Fibroblast of peridontal ligament (primary cell): Measurements from ENCODE around the gene OTUD7B.

Source experiments
- DNase-seq: peaks from one replicate; pipeline ENCODE4 v3.0.0-alpha.2; 2010; ENCODE audit errors: extremely low read depth

The OTUD7B gene

DNA sequence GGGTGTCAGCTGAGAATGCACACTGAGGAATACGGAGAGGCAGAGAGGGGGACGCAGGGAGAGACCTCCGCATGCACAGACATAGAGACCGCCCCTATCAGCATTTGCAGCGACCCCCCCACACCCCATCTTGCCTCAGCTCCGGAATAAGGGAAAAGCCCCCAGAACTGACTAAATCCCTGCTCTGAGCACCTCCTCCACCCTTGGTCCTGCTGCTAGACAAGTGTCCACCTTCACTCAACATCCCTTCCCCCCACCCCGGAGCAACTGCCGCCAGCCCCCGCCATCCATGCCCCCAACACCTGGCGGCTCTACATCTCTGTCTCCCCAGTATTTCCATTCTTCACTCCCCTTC is 93.7 kb downstream of the OTUD7B start:
- DNase-seq, result no peak

DNA sequence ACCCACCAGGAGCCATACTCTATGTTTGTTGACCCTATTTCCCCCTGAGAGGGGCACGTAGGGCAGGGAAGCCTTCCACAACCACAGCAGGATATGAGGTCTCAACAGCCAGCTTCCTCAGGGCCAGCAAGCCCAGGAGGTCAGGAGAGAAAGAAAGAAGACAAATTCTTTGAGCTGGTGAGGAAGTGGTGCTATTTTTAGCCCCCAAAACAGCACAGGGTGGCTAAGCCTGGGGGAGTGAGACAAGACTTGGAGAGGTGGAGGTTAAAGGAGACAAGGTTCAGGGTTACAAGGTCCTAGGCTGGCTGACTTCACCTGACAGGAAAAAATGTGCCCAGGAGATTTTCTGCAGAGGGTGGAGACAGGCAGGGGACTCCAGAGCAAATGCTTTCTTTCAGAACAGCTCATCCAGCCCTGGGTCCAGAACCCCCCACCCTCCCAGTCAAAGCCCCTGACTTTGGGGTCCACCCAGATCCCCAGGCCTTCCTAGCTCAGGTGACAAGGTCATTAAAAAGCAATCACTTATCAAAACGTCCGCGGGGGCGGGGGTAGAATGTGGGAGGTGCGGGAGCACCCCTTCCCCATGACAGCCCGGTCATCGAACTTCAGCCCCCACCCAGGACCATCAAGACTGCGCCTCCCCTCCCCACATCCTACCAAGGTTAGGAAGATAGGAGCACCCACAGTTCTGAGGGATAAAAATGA is 94.2 kb downstream of the OTUD7B start:
- no peak for DNase-seq

DNA sequence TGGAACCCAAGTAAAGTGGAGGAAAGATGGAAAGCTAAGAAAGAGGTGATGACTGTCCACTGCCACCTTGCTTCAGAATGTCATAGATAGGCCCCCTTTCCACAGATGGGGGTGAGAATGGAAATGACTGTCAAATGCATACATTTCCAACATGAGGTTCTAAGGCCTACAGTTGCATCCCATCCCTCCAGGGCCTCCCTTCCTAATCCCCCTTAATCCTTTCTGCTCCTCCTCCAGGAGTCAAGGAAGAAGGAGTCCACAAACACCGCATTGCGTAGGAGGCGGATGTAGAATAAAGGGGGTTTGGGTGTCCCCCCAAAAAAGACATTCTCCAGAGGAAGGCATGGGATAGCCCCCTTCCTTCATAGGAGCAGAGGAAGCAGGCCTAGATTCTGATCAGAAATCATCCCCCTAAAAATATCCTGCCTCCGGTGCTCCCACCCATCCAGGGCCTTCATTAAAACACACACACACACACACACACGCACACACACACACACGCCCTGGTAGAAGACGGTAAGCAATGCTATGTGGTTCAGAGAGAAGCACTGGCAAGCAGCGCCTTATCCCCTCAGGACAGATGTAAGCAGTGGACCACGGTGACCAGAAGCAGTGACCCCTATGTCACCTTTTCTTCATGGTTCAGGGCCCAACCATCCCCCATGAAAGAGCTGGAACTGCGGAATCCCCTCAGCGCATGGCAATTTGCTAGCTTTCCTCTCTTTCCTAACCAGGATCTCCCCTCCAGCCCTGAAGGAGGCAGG is 94.9 kb downstream of the OTUD7B start:
- DNase-seq, result no peak

DNA sequence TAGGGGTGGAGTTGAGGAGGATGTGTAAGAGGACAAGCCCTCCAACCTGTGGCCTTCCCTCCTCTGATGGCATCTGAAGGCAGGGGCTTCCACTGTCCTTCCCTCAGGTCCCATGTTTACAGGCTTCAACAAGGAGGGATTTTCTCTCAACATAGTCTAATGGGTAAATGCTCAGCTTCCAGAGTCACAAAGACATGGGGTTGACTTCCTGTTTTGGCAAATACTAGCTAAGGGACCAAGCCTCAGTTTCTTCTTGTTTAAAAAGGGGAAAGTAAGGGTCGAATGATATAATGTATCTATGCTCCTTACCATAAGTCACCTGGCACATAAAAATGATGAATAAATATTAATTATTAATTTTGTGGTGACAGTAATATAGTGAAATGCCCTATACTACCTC is 96.0 kb downstream of the OTUD7B start:
- no peak for DNase-seq

DNA sequence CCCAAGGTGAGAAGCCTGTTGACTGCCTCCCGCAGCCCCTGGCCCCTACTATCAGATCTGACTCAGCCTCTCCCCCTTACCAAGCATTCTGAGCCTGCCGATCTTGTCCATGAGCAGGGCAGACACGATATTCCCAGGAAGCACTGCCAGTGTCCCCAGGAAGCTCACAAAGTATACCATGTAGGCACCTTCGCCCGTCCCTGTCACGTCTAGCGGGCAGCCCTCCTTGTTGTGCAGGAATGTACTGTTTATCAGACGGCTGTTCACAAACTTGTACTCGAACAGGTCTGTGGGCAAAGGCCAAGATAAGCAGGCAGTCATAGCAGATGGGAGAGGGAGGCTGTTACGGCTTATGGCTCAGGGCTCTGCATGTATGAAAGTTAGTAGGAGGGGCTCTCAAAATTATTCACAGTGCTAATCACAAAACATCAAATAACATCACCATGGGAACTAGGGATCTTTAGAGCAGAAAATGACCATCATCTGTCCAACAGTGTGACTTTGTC is 103.9 kb downstream of the OTUD7B start:
- no peak for DNase-seq

DNA sequence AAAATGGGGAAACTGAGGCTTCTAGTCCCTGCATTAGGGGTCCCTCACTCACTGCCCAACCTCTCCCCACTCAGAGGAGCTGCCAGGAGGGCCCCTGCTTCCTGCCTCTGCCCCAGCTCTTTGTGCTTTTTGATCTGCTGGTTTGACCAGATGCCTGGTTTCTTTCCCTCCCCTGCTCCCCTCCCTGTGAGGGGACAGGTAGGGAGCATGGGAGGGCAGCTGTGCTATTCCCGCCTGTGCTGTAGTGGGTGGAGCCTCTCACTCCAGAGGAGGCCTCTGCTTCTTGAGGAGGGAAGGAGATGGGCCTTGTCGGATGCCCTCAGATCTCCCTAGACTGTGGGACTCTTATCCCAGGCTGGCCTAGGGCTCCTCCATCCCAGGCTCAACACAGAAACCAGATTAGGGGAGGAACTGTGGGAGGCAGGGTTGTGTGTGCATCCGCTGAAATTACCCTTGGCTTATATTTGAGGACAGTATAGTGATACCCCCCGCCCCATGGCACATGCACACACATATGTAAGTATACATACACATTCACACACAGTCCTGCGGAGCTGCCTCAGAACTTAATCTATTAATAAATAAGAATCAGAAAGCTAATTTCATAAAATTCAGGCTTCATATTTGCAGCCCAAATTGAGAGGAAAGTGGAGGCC is 106.6 kb downstream of the OTUD7B start:
- no peak for DNase-seq

DNA sequence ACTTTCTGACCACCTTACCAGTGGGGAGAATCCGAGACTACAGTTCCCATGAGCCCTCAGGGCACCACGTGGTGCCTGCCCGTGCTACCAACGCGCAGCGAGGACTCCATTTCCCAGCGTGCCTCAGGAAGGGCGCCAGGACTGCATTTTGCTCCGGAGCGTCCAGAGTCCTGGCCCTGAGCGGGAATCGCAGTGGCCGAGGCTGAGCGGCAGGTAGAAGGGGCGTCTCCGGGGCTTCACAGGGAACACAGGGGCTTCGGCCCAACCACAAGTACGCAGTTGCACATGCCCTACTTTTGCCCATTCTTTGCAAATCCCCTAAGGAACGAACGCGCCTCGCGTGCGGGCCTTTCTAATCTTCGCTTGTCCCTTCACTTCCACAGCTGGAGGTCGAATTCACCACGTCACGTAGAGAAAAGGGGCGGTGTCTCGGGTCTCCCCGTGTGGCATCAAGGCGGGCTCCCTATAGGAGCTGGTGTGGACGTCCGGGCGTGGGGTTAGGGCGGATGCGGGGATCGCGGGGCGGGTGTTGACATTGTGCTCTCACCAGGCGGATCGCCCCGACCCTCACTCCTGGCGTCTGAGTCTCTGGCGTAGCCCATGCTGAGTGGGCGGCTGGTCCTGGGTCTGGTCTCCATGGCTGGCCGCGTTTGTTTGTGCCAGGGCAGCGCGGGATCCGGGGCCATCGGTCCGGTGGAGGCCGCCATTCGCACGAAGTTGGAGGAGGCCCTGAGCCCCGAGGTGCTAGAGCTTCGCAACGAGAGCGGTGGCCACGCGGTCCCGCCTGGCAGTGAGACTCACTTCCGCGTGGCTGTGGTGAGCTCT is 110.9 kb downstream of the OTUD7B start, which contains the start of gene BOLA1:
Gene BOLA1 (plus strand): TSS at position 109 of the 825 bp plus-strand sequence. CDS start 492 bp downstream, at position 601.
- peak; percentile 87 for DNase-seq

DNA sequence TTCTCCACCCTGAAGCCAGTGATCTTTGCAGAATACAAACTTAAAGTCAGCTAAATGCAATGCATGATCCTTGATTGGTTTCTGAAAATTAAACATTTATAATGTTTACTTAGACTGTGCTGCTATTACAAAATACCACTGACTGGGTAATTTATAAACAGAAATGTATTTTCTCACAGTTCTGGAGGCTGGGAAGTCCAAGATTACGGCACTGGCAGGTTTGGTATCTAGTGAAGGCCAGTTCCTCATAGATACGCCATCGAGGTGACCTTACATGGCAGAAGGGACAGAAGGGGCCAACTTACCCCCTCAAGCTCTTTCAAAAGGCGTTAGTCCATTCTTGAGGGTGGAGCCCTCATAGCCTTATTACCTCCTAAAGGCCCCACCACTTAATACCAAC is 114.0 kb downstream of the OTUD7B start:
- DNase-seq, result no peak

DNA sequence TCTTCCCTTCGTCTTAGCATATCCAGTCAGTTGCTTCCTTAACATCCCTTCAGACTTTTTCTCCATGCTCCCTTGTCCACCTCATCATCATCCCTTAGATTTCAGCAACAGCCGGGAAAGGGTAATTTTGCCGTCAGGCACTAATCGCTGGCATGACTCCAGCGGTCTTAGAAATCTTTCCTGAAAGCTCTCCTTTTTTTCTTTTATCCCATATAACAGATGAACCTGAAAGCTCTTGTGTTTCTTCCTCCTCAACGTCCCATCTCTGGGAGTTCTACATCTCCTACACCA is 121.6 kb downstream of the OTUD7B start:
- DNase-seq, result no peak

DNA sequence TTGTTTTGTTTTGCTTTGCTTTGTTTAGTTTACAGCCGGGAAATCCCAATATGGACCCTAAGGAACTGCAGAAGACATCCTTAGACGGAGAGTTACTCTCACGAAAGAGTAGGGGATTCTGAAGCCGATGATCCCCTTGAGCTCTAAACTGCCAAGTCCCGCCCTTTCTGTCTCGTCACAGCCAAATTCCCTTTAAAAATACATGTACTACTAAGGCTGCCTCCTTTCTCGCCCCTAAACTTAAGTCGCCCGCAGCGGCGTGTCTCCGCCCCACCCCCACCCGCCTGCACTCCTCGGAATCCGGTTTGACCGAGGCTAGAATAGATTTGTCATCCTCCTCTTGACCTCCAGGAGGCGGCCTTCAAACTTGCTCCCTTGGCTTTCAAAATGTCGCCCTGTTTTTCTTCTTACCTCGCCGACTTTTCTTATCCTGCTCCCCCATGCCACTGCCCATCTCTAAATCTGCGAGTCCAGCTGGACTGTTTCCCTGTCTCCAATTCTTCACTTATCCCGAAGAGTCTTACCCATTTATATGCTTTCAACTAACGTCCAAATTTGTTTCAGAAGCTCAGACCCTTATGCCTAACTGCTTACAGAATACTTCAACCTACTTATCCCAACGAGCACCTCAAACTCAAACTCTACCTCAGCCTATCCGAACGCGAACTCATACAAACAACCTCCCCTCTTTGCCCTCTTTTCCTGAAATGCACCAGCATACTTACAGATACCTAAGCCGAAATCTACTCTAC is 122.1 kb downstream of the OTUD7B start:
- DNase-seq, result peak; percentile 90
